WTC11 (cell line): Measurements from ENCODE around the gene AP2M1. TPM values are rescaled to one million over a fixed set of nuclear protein-coding genes. Genes with fewer than 3 reads are reported as not detected.

Source experiments
- ATAC-seq: fragments of 200-7000 bp; cut with Tn5 transposase; 2 replicates; pipeline ENCODE4 v1.10.0; 2021; ENCODE audit warnings: mild to moderate bottlenecking, moderate library complexity
- CTCF ChIA-PET: fragments of 300-600 bp; sonication (Branson Sonifier 250); formaldehyde crosslinking; loops from one replicate; lab custom pipeline; 2021; ENCODE audit warnings: antibody characterized with exemption; lab: Charles Lee
- POLR2A ChIA-PET: fragments of 350-600 bp; sonication (Branson Sonifier 250); formaldehyde crosslinking; loops from one replicate; lab custom pipeline; 2021; ENCODE audit warnings: antibody characterized with exemption; lab: Charles Lee
- DNase-seq: peaks from one replicate; pipeline ENCODE4 v3.0.0; 2021; ENCODE audit warnings: low spot score
- H3K27ac Mint-ChIP-seq: 2 replicates; pipeline ENCODE4 v1.8.0; 2021; ENCODE audit warnings: mixed read lengths
- H3K27me3 Mint-ChIP-seq: 2 replicates; pipeline ENCODE4 v1.8.0; 2021; ENCODE audit warnings: low read depth, mild to moderate bottlenecking, moderate library complexity, mixed read lengths
- H3K36me3 Mint-ChIP-seq: 2 replicates; pipeline ENCODE4 v1.8.0; 2021; ENCODE audit warnings: mixed read lengths
- H3K4me1 Mint-ChIP-seq: 2 replicates; pipeline ENCODE4 v1.8.0; 2022; ENCODE audit warnings: mixed read lengths
- H3K4me3 Mint-ChIP-seq: 2 replicates; pipeline ENCODE4 v1.8.0; 2021; ENCODE audit warnings: mild to moderate bottlenecking, moderate library complexity, mixed read lengths
- H3K9me3 Mint-ChIP-seq: 2 replicates; pipeline ENCODE4 v1.8.0; 2021; ENCODE audit warnings: mixed read lengths
- AR ChIP-seq: fragments of 250-450 bp; sonication (Bioruptor Pico); IDR thresholded peaks from 2 replicates; pipeline ENCODE4 v1.9.0; 2021; ENCODE audit warnings: mild to moderate bottlenecking
- ARID4B ChIP-seq: sonication (generic); formaldehyde crosslinking; IDR thresholded peaks from 2 replicates; pipeline ENCODE4 v1.8.0; 2023; ENCODE audit warnings: missing genetic modification reagents, mild to moderate bottlenecking, borderline replicate concordance
- ATF1 ChIP-seq: sonication (generic); formaldehyde crosslinking; IDR thresholded peaks from 2 replicates; pipeline ENCODE4 v1.8.1; 2023; ENCODE audit warnings: mild to moderate bottlenecking, moderate library complexity, missing genetic modification reagents
- KAT7 ChIP-seq: sonication (generic); formaldehyde crosslinking; IDR thresholded peaks from 2 replicates; pipeline ENCODE4 v1.8.1; 2023; ENCODE audit warnings: missing genetic modification reagents, mild to moderate bottlenecking, borderline replicate concordance
- MAX ChIP-seq: sonication (generic); formaldehyde crosslinking; IDR thresholded peaks from 2 replicates; pipeline ENCODE4 v1.8.0; 2022; ENCODE audit warnings: mild to moderate bottlenecking, missing genetic modification reagents
- NFE2L1 ChIP-seq: sonication (generic); formaldehyde crosslinking; IDR thresholded peaks from 2 replicates; pipeline ENCODE4 v1.8.1; 2023; ENCODE audit warnings: missing genetic modification reagents
- TEAD1 ChIP-seq: sonication (generic); formaldehyde crosslinking; IDR thresholded peaks from 2 replicates; pipeline ENCODE4 v1.8.0; 2022; ENCODE audit warnings: mild to moderate bottlenecking, missing genetic modification reagents
- USF1 ChIP-seq: sonication (generic); formaldehyde crosslinking; IDR thresholded peaks from 2 replicates; pipeline ENCODE4 v1.8.0; 2022; ENCODE audit warnings: mild to moderate bottlenecking, missing genetic modification reagents
- ZNF121 ChIP-seq: sonication (generic); formaldehyde crosslinking; IDR thresholded peaks from 2 replicates; pipeline ENCODE4 v1.8.0; 2023; ENCODE audit warnings: missing genetic modification reagents
- ZNF138 ChIP-seq: sonication (generic); formaldehyde crosslinking; conservative IDR thresholded peaks from 2 replicates; pipeline ENCODE4 v1.8.1; 2022; ENCODE audit warnings: mild to moderate bottlenecking, moderate library complexity, missing genetic modification reagents
- ZNF416 ChIP-seq: fragments of 250-450 bp; sonication (Bioruptor Pico); IDR thresholded peaks from 2 replicates; pipeline ENCODE4 v1.9.0; 2021; ENCODE audit warnings: mild to moderate bottlenecking, inconsistent platforms
- ZNF423 ChIP-seq: fragments of 250-450 bp; sonication (Bioruptor Pico); IDR thresholded peaks from 2 replicates; pipeline ENCODE4 v2.1.2; 2022; ENCODE audit warnings: mild to moderate bottlenecking, moderate library complexity
- total RNA-seq: library from RNA; stranded (reverse); gene quantifications from 3 replicates; pipeline ENCODE4 v1.2.3, GENCODE V29; 2021
- TF ChIP-seq, protein P1 (sequence below): sonication (generic); formaldehyde crosslinking; IDR thresholded peaks from 2 replicates; pipeline ENCODE4 v1.8.1; 2023; ENCODE audit warnings: mild to moderate bottlenecking, missing genetic modification reagents
- TF ChIP-seq, protein P2 (sequence below): sonication (generic); formaldehyde crosslinking; IDR thresholded peaks from 2 replicates; pipeline ENCODE4 v1.8.1; 2023; ENCODE audit warnings: mild to moderate bottlenecking, missing genetic modification reagents, moderate library complexity
- TF ChIP-seq, protein P3 (sequence below): fragments of 250-450 bp; sonication (Bioruptor Pico); IDR thresholded peaks from 2 replicates; pipeline ENCODE4 v1.9.0; 2021; ENCODE audit warnings: mild to moderate bottlenecking

AP2M1 gene
- total RNA-seq, 1 experiment from 2014 or later, result 399 TPM

GRCh38 chr3:184175981-184176376, 1.3 kb downstream of the AP2M1 start (continued):
- no peak for TF ChIP-seq AR
- TF ChIP-seq, all 79 proteins: peak for 0

GRCh38 chr3:184176377-184177330, 2.0 kb downstream of the AP2M1 start:
- peak overlapping the region; percentile 98 for H3K27ac Mint-ChIP-seq
- CTCF ChIA-PET, result interaction anchor here (0.6 to 1.7 kb wide), 12 partner anchors 23 to 281 kb away, joined by 3 to 9 read pairs (median 3); partner anchors contain the start of genes EEF1AKMT4 and EIF2B5

More at GRCh38 chr3:184176377-184177330, 2.0 kb downstream of the AP2M1 start:
- Mint-ChIP-seq H3K4me1 (peaks cover 28% of the 10 kb centered on the region), H3K4me3 (peak overlapping the region; percentile 97), H3K27me3 (no peaks in the 10 kb centered on the region), H3K9me3 (no peaks in the 10 kb centered on the region), H3K36me3 (peaks cover 43% of the 10 kb centered on the region)
- no peak for TF ChIP-seq ZNF138 (CRISPR knock-in tag)
- TF ChIP-seq ARID4B, result 0 out of 2 replicates have a peak, but pooled peaks have one; percentile 41
- no peak for TF ChIP-seq NFE2L1 (CRISPR knock-in tag)
- no peak for TF ChIP-seq ZNF121
- no peak for TF ChIP-seq ZNF423 (CRISPR knock-in tag)
- TF ChIP-seq USF1 (CRISPR knock-in tag), result no peak
- no peak for TF ChIP-seq KAT7 (CRISPR knock-in tag)
- TF ChIP-seq, protein P1, sequence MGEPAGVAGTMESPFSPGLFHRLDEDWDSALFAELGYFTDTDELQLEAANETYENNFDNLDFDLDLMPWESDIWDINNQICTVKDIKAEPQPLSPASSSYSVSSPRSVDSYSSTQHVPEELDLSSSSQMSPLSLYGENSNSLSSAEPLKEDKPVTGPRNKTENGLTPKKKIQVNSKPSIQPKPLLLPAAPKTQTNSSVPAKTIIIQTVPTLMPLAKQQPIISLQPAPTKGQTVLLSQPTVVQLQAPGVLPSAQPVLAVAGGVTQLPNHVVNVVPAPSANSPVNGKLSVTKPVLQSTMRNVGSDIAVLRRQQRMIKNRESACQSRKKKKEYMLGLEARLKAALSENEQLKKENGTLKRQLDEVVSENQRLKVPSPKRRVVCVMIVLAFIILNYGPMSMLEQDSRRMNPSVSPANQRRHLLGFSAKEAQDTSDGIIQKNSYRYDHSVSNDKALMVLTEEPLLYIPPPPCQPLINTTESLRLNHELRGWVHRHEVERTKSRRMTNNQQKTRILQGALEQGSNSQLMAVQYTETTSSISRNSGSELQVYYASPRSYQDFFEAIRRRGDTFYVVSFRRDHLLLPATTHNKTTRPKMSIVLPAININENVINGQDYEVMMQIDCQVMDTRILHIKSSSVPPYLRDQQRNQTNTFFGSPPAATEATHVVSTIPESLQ (CRISPR knock-in tag), result no peak
- TF ChIP-seq, protein P2, sequence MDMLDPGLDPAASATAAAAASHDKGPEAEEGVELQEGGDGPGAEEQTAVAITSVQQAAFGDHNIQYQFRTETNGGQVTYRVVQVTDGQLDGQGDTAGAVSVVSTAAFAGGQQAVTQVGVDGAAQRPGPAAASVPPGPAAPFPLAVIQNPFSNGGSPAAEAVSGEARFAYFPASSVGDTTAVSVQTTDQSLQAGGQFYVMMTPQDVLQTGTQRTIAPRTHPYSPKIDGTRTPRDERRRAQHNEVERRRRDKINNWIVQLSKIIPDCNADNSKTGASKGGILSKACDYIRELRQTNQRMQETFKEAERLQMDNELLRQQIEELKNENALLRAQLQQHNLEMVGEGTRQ, result no peak
- no peak for TF ChIP-seq ATF1
- TF ChIP-seq ZNF416 (CRISPR knock-in tag), result no peak
- TF ChIP-seq, protein P3, sequence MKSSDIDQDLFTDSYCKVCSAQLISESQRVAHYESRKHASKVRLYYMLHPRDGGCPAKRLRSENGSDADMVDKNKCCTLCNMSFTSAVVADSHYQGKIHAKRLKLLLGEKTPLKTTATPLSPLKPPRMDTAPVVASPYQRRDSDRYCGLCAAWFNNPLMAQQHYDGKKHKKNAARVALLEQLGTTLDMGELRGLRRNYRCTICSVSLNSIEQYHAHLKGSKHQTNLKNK (CRISPR knock-in tag), result no peak
- TF ChIP-seq MAX (CRISPR knock-in tag), result 0 out of 2 replicates have a peak, but pooled peaks have one; percentile 21
- peak; percentile 87; the same call in 1 of the 2 replicates for TF ChIP-seq TEAD1 (CRISPR knock-in tag)
- DNase-seq (peak; percentile 92), ATAC-seq (peak; percentile 79)
- POLR2A ChIA-PET, result interaction anchor here (0.6 to 1.6 kb wide), 8 partner anchors 9 to 225 kb away, joined by 3 to 15 read pairs (median 3); partner anchors contain the start of genes ABCF3 and DVL3
